Measurements from ENCODE around the gene PSMD7.

PSMD7 gene

DNA sequence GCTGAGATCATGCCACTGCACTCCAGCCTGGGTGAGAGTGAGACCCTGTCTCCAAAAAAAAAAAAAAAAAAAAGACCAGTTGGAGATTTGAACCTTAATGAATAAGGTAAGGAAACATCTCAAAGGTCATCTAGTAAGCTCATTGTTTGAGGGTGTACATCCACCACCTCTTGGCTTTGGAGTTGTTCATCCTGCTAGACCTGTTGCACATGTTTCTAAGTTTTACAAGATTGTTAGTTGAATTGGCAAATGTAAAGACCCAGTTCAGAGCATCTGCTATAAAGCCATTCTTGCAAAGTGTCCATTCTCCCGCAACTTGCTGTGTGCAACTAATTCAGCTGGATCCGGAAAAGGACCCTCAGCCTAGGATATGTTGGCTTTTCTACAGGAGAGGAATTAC is 1.5 kb downstream of the PSMD7 start:
- TF ChIP-seq SIN3A (IDR thresholded peaks at IDR 0.05; ENCODE audit: borderline replicate concordance, insufficient read depth, low read length): no peak
- TF ChIP-seq TAF1 (IDR thresholded peaks at IDR 0.05; ENCODE audit: borderline replicate concordance, insufficient read depth, low read length): no peak
- TF ChIP-seq FOXP2 (optimal IDR thresholded peaks at IDR 0.05; ENCODE audit: borderline replicate concordance, extremely low read depth, extremely low read length, insufficient read depth): no peak
- no peak for TF ChIP-seq REST (IDR thresholded peaks at IDR 0.05; ENCODE audit: insufficient read depth in 1 of 2, low read depth in 2 of 2, low read length in 2 of 2)
- TF ChIP-seq POLR2AphosphoS5 (IDR thresholded peaks at IDR 0.05; ENCODE audit: low read depth, low read length): no peak; the same call in 1 of the 2 replicates

DNA sequence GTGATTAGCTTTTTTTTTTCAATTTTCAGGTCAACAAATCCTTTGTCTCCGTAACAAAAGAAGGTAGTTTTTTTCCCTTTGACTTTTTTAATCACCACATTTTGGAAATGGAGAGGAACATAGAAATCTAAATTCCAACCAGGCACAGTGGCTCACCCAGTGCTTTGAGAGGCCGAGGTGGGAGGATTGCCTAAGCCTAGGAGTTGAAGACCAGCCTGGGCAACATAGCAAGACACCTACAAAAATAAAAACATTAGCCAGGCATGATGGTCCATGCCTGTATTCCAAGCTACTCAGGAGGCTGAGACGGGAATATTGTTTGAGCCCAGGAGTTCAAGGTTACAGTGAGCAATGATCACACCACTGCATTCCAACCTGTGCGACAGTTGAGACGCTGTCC is 5.7 kb downstream of the PSMD7 start:
- TF ChIP-seq SIN3A (IDR thresholded peaks at IDR 0.05; ENCODE audit: borderline replicate concordance, insufficient read depth, low read length): no peak
- TF ChIP-seq FOXP2 (optimal IDR thresholded peaks at IDR 0.05; ENCODE audit: borderline replicate concordance, extremely low read depth, extremely low read length, insufficient read depth): no peak
- TF ChIP-seq TAF1 (IDR thresholded peaks at IDR 0.05; ENCODE audit: borderline replicate concordance, insufficient read depth, low read length): no peak
- no peak for TF ChIP-seq POLR2AphosphoS5 (IDR thresholded peaks at IDR 0.05; ENCODE audit: low read depth, low read length)
- TF ChIP-seq REST (IDR thresholded peaks at IDR 0.05; ENCODE audit: insufficient read depth in 1 of 2, low read depth in 2 of 2, low read length in 2 of 2): no peak

DNA sequence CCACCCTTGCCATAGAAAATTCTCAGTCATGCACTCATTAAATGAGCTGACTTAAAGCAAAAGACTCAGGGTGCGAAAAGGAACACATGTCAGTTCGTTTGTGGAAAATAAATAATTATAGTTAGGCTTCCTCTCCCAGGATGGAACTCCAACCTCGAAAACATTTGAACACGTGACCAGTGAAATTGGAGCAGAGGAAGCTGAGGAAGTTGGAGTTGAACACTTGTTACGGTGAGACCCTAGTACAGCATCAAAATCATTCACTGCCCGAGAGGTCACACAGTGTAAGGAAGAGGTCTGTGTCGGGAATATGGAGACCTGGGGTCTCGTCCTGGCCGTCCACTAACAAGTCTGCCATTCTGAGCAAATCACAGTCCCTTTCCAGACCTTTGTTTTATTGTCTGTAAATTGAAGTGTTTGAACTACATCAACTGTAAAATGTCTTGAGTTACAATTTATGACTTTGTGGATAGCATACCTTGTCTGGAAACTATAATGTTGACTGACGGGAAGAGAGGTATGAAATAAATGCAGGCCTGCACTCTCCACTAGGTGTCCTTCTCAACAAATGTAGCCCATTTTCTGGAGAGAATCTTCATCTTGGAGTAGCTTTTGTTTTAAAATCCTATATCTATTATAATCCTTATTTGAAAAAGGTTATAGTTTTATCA is 7.7 kb downstream of the PSMD7 start:
- TF ChIP-seq TAF1 (IDR thresholded peaks at IDR 0.05; ENCODE audit: borderline replicate concordance, insufficient read depth, low read length) (no peak), REST (IDR thresholded peaks at IDR 0.05; ENCODE audit: insufficient read depth in 1 of 2, low read depth in 2 of 2, low read length in 2 of 2) (no peak), FOXP2 (optimal IDR thresholded peaks at IDR 0.05; ENCODE audit: borderline replicate concordance, extremely low read depth, extremely low read length, insufficient read depth) (no peak), SIN3A (IDR thresholded peaks at IDR 0.05; ENCODE audit: borderline replicate concordance, insufficient read depth, low read length) (no peak), POLR2AphosphoS5 (IDR thresholded peaks at IDR 0.05; ENCODE audit: low read depth, low read length) (no peak)

- no peak for TF ChIP-seq FOXP2 (optimal IDR thresholded peaks at IDR 0.05; ENCODE audit: borderline replicate concordance, extremely low read depth, extremely low read length, insufficient read depth)
- no peak for TF ChIP-seq SIN3A (IDR thresholded peaks at IDR 0.05; ENCODE audit: borderline replicate concordance, insufficient read depth, low read length)
- no peak for TF ChIP-seq POLR2AphosphoS5 (IDR thresholded peaks at IDR 0.05; ENCODE audit: low read depth, low read length)
- no peak for TF ChIP-seq REST (IDR thresholded peaks at IDR 0.05; ENCODE audit: insufficient read depth in 1 of 2, low read depth in 2 of 2, low read length in 2 of 2)
- no peak for TF ChIP-seq TAF1 (IDR thresholded peaks at IDR 0.05; ENCODE audit: borderline replicate concordance, insufficient read depth, low read length)
Observed at GRCh38 chr16:74304835-74305176, 8.2 kb downstream of the PSMD7 start.
